H1 (cell line): ENCODE results near the gene KATNAL2. TPM values are rescaled to one million over a fixed set of nuclear protein-coding genes. Genes with fewer than 3 reads are reported as not detected.

Experiments
- ASH2L ChIP-seq: fragments of 200-600, 300-600 bp; sonication (generic); IDR thresholded peaks from one replicate; pipeline ENCODE4 v1.7.1; 2017; ENCODE audit warnings: low read length
- CHD1 ChIP-seq: IDR thresholded peaks from 2 replicates; pipeline ENCODE4 v1.6.1; 2012; ENCODE audit warnings: low read depth, low read length, improper control_type of control experiment
- RBBP5 ChIP-seq: IDR thresholded peaks from 2 replicates; pipeline ENCODE4 v1.7.1; 2012; ENCODE audit warnings: low read depth, mild to moderate bottlenecking, inconsistent platforms, low read length, moderate library complexity, borderline replicate concordance
- TEAD4 ChIP-seq: IDR thresholded peaks from 2 replicates; pipeline ENCODE4 v1.6.1; 2012; ENCODE audit warnings: low read depth, low read length, inconsistent platforms, mixed read lengths
- ZNF274 ChIP-seq: IDR thresholded peaks from 2 replicates; pipeline ENCODE4 v1.7.0; 2012; ENCODE audit warnings: low read length, borderline replicate concordance; ENCODE audit errors: extremely low read depth
- polyA plus RNA-seq, 7 experiments: library from polyadenylated mRNA; depleted of rRNA in 3 of 7; stranded (reverse) in 5 of 7; unstranded in 2 of 7; fragments of >200 nt in 5 of 7; fragments of 200-250 nt in 2 of 7; gene quantifications; 1 replicate in 5 of 7; 2 replicates in 1 of 7; 4 replicates in 1 of 7; pipeline versions ENCODE4 v1.2.1 to v1.2.3, GENCODE V29; 2011 to 2013; ENCODE audit warnings: missing spikeins in 2 of 7, mixed read lengths in 2 of 7
- total RNA-seq: library from RNA; stranded (reverse); fragmentation: NEBNext Ultra II Directional; extraction: Animal tissue kit (Norgen Biotek cat#: 25700); gene quantifications from 2 replicates; pipeline ENCODE4 v1.2.1, GENCODE V29; 2021

Gene KATNAL2
- total and polyA plus RNA-seq, 2 of the 8 experiments (the other 6 are each of a cell fraction or from before 2014, with no cell fraction given), result 10.0 to 15.2 TPM

GRCh38 chr18:46942646-46943045 is 25.2 kb downstream of the KATNAL2 start (continued):
- TF ChIP-seq RBBP5 (no peak), CHD1 (no peak), ASH2L (no peak), ZNF274 (no peak), TEAD4 (no peak)
- TF ChIP-seq, all 59 proteins: peak for 0
